ENCODE data around the gene SYVN1.
"Not testable (repeated sequence)": the region's sequence is repeated elsewhere in the genome, so short reads cannot be mapped to it uniquely, and the experiment has no call there.

The SYVN1 gene

GRCh38 chr11:65125197-65126056, 8.9 kb downstream of the SYVN1 start:
- no peak for DNase-seq

- DNase-seq = no peak
These were observed 9.7 kb downstream of the SYVN1 start for GRCh38 chr11:65124480-65125196.

- peak; percentile 98 for DNase-seq
These were observed 12.2 kb downstream of the SYVN1 start, which contains the start of the genes FAU and MRPL49 for GRCh38 chr11:65121865-65122696. TSS of gene FAU (minus strand) at chr11:65122134. CDS start at chr11:65121813, 321 bp downstream. TSS of gene MRPL49 (plus strand) at chr11:65122321. CDS start at chr11:65122347, 26 bp downstream.

GRCh38 chr11:65121447-65121864, 12.9 kb downstream of the SYVN1 start:
- no peak for DNase-seq

GRCh38 chr11:65120831-65121230, 13.5 kb downstream of the SYVN1 start:
- no peak for DNase-seq

- DNase-seq = no peak
These were observed 14.7 kb downstream of the SYVN1 start for GRCh38 chr11:65119670-65119995.

- DNase-seq = not testable (repeated sequence)
These were observed 15.2 kb downstream of the SYVN1 start for GRCh38 chr11:65118891-65119669.

GRCh38 chr11:65118097-65118837, 16.1 kb downstream of the SYVN1 start:
- no peak for DNase-seq

GRCh38 chr11:65117206-65118096, 16.9 kb downstream of the SYVN1 start, which contains the start of gene ZNHIT2:
TSS of gene ZNHIT2 (minus strand) at chr11:65117701. CDS start at chr11:65117653, 48 bp downstream.
- DNase-seq = peak; percentile 99

GRCh38 chr11:65116370-65117205, 17.7 kb downstream of the SYVN1 start:
- no peak for DNase-seq

GRCh38 chr11:65115361-65116082, 18.8 kb downstream of the SYVN1 start:
- DNase-seq = no peak

GRCh38 chr11:65114538-65115171, 19.7 kb downstream of the SYVN1 start:
- no peak for DNase-seq

GRCh38 chr11:65113839-65114238, 20.5 kb downstream of the SYVN1 start:
- DNase-seq = no peak

- no peak for DNase-seq
These were observed 21.0 kb downstream of the SYVN1 start for GRCh38 chr11:65113361-65113756.

- DNase-seq = no peak
These were observed 21.6 kb downstream of the SYVN1 start for GRCh38 chr11:65112546-65113360.

GRCh38 chr11:65111744-65112545, 22.4 kb downstream of the SYVN1 start, which contains the start of gene TM7SF2:
TSS of gene TM7SF2 (plus strand) at chr11:65111872. CDS start at chr11:65112016, 144 bp downstream.
- DNase-seq = peak; percentile 92
